Measurements from ENCODE around the gene COPE.

DNA sequence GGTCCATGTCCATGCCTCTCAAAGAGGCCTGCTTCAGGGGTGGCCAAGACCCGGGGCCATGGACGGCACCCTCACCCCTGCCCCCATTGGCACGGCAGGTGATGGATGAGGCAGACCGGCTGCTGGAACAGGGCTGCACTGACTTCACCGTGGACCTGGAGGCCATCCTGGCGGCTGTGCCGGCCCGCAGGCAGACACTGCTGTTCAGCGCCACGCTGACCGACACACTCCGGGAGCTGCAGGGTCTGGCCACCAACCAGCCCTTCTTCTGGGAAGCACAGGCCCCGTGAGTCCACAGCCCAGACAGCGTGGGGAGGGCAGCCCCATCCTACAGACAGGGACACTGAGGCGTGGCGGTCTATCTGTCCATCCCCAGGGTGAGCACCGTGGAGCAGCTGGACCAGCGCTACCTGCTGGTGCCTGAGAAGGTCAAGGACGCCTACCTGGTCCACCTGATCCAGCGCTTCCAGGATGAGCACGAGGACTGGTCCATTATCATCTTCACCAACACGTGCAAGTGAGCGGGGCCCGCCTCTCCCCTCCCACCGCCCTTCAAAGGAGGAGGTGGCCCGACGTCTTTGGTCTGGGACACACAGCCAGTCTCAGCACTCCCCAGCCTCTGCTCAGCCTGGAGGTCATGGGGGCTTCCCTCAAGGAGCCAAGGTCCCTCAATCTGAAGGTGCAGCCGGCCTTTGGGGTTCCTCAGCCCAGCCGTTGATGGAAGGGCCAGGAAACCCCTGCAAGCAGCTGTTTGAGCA is 3.2 kb upstream of the COPE start:
- TF ChIP-seq CTBP1 (IDR thresholded peaks at IDR 0.05; ENCODE audit: borderline replicate concordance) = no peak
- TF ChIP-seq TARDBP (IDR thresholded peaks at IDR 0.05) = no peak
- TF ChIP-seq FOXK2 (IDR thresholded peaks at IDR 0.05) = no peak
- TF ChIP-seq HDGF (IDR thresholded peaks at IDR 0.05; ENCODE audit: borderline replicate concordance) = no peak
- TF ChIP-seq SP1 (IDR thresholded peaks at IDR 0.05) = no peak
- no peak for TF ChIP-seq SUZ12 (IDR thresholded peaks at IDR 0.05)
- TF ChIP-seq, protein P1, sequence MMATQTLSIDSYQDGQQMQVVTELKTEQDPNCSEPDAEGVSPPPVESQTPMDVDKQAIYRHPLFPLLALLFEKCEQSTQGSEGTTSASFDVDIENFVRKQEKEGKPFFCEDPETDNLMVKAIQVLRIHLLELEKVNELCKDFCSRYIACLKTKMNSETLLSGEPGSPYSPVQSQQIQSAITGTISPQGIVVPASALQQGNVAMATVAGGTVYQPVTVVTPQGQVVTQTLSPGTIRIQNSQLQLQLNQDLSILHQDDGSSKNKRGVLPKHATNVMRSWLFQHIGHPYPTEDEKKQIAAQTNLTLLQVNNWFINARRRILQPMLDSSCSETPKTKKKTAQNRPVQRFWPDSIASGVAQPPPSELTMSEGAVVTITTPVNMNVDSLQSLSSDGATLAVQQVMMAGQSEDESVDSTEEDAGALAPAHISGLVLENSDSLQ (IDR thresholded peaks at IDR 0.05) = no peak
- TF ChIP-seq BHLHE40 (IDR thresholded peaks at IDR 0.05; ENCODE audit: borderline replicate concordance) = no peak
- no peak for TF ChIP-seq NFRKB (IDR thresholded peaks at IDR 0.05)
- TF ChIP-seq ARNT (IDR thresholded peaks at IDR 0.05) = no peak
- TF ChIP-seq ELF4 (IDR thresholded peaks at IDR 0.05) = no peak
- TF ChIP-seq FOXA1 (IDR thresholded peaks at IDR 0.05) = no peak
